Breast epithelium (tissue), 4 donors: ENCODE data around the gene ELK4. TPM values are rescaled to one million over a fixed set of nuclear protein-coding genes. Genes with fewer than 3 reads are reported as not detected.
A peak's percentile ranks its signal among the peaks of the same experiment; 100 is the strongest.

Experiments
- DNase-seq, 2 donors: peaks; one replicate each; pipeline ENCODE4 v3.0.0-alpha.2; 2019; ENCODE audit warnings: low spot score in 2 of 2
- H3K27ac ChIP-seq, 2 donors: fragments of 200-600 bp; sonication (generic) in 1 of 2; one replicate each; pipeline ENCODE4 v1.5.1; 2016 to 2019; ENCODE audit warnings: mild to moderate bottlenecking in 1 of 2
- H3K27me3 ChIP-seq, 2 donors: fragments of 200-600 bp; sonication (generic) in 1 of 2; one replicate each; pipeline versions ENCODE4 v1.5.1 to v1.6.0; 2017 to 2019; ENCODE audit warnings: control low read depth in 1 of 2, mild to moderate bottlenecking in 1 of 2
- H3K36me3 ChIP-seq: fragments of 200-600 bp; one replicate; pipeline ENCODE4 v1.5.1; 2019
- H3K4me1 ChIP-seq, 2 donors: fragments of 200-600 bp; sonication (generic); one replicate each; pipeline ENCODE4 v1.5.1; 2016 to 2019; ENCODE audit warnings: control low read depth in 1 of 2
- H3K4me3 ChIP-seq, 3 donors: fragments of 200-600 bp; sonication (generic); 1 replicate in 2 of 3; 2 replicates in 1 of 3; pipeline ENCODE4 v1.5.1; 2016 to 2019; ENCODE audit warnings: mild to moderate bottlenecking in 3 of 3, moderate library complexity in 2 of 3
- H3K9me3 ChIP-seq, 2 donors: fragments of 200-600 bp; sonication (generic) in 1 of 2; one replicate each; pipeline ENCODE4 v1.5.1; 2016 to 2019; ENCODE audit warnings: control low read depth in 1 of 2
- POLR2A ChIP-seq: fragments of 450-650 bp; IDR thresholded peaks from one replicate; pipeline ENCODE4 v1.6.1; 2016; ENCODE audit warnings: antibody characterized with exemption, mild to moderate bottlenecking, moderate library complexity
- POLR2AphosphoS5 ChIP-seq, 3 donors: sonication (generic); formaldehyde crosslinking; IDR thresholded peaks; one replicate each; pipeline ENCODE4 v1.6.1; 2017; ENCODE audit warnings: antibody characterized with exemption in 3 of 3
- intact Hi-C: fragments of 100-400 bp; cut with DNase I; formaldehyde crosslinking; loops from one replicate; pipeline ENCODE4 v1.15.1; 2023; ENCODE audit warnings: low total_unique reads
- total RNA-seq, 3 donors: library from RNA; depleted of rRNA; stranded (reverse); fragments of >200 nt; gene quantifications; one replicate each; pipeline ENCODE4 v1.1.0, GENCODE V29; 2016
- TF ChIP-seq, protein P1 (sequence below), 3 donors: fragments of 450-650 bp; IDR thresholded peaks; one replicate each; pipeline ENCODE4 v1.5.1; 2016 to 2017; ENCODE audit warnings: antibody characterized with exemption in 3 of 3, mild to moderate bottlenecking in 3 of 3, moderate library complexity in 3 of 3

Gene ELK4
- total RNA-seq, 3 donors from 2014 or later: 22.6 to 32.5 (median 26.5) TPM

GRCh38 chr1:205592443-205593003 is 39.3 kb downstream of the ELK4 start:
- no peaks in the 10 kb centered on the region for H3K27me3 ChIP-seq
- no peaks in the 10 kb centered on the region for H3K36me3 ChIP-seq
- H3K9me3 ChIP-seq: no peaks in the 10 kb centered on the region
- DNase-seq: no peak
- TF ChIP-seq POLR2AphosphoS5 (IDR thresholded peaks at IDR 0.05): no peak
- TF ChIP-seq, protein P1, sequence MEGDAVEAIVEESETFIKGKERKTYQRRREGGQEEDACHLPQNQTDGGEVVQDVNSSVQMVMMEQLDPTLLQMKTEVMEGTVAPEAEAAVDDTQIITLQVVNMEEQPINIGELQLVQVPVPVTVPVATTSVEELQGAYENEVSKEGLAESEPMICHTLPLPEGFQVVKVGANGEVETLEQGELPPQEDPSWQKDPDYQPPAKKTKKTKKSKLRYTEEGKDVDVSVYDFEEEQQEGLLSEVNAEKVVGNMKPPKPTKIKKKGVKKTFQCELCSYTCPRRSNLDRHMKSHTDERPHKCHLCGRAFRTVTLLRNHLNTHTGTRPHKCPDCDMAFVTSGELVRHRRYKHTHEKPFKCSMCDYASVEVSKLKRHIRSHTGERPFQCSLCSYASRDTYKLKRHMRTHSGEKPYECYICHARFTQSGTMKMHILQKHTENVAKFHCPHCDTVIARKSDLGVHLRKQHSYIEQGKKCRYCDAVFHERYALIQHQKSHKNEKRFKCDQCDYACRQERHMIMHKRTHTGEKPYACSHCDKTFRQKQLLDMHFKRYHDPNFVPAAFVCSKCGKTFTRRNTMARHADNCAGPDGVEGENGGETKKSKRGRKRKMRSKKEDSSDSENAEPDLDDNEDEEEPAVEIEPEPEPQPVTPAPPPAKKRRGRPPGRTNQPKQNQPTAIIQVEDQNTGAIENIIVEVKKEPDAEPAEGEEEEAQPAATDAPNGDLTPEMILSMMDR (IDR thresholded peaks at IDR 0.05): no peak
- peaks cover 0 to 6% of the 10 kb centered on the region in 2 donors for H3K4me1 ChIP-seq
- H3K27ac ChIP-seq: peak overlapping the region; percentile 71 to 79
- intact Hi-C loops: loop anchor here (10.0 kb wide), 1 partner anchor 52 kb away; no protein-coding TSS in a partner anchor
- peak overlapping the region in 2 of 3 donors; percentile 39 to 57 for H3K4me3 ChIP-seq

GRCh38 chr1:205591522-205592351 is 40.1 kb downstream of the ELK4 start:
- TF ChIP-seq, protein P1 (IDR thresholded peaks at IDR 0.05): peak; percentile 99 to 100 (median 99)
- TF ChIP-seq POLR2A: no peak
- TF ChIP-seq POLR2AphosphoS5 (IDR thresholded peaks at IDR 0.05): peak; percentile 60 to 82 (median 67)
- H3K27me3 ChIP-seq: no peaks in the 10 kb centered on the region
- H3K9me3 ChIP-seq: no peaks in the 10 kb centered on the region
- peak overlapping the region; percentile 20 to 57 (median 39) for H3K4me3 ChIP-seq
- intact Hi-C loops: loop anchor here (10.0 kb wide), 1 partner anchor 53 kb away; no protein-coding TSS in a partner anchor
- no peaks in the 10 kb centered on the region for H3K36me3 ChIP-seq
- H3K4me1 ChIP-seq: peaks cover 0 to 6% of the 10 kb centered on the region in 2 donors
- peak; percentile 89 to 94 for DNase-seq
- peak overlapping the region; percentile 64 to 71 for H3K27ac ChIP-seq

DNA sequence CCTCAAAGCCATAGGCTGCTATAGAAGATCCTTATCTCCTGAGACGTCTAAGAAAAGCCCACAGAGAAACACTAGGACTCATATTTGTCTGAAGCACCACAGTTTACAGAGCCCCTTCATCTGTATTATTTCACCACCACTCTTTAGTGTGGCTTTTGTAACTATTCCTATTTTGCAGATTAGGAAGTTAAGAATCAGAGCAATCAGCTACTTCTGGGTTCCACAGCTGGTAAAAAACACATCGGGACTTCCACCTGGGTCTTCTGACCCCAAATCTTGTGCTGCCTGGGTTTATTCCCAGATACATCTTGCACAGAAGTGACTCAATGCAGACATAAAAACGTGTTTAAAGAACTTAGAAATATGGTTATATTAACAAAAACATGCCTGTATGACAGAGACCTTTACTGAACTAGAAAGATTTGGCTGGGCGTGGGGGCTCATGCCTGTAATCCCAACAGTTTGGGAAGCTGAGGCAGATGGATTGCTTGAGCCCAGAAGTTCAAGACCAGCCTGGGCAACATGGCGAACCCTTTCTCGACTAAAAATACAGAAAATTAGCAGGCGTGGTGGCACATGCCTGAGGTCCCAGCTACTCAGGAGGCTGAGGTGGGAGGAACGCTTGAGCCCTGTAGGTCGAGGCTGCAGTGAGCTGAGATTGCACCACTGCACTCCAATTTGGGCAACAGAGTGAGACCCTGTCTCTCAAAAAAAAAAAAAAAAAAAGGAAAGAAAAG is 40.9 kb downstream of the ELK4 start:
- Histone ChIP-seq H3K4me3 (no peak overlapping the region), H3K4me1 (peaks cover 0 to 6% of the 10 kb centered on the region in 2 donors), H3K27ac (peak overlapping the region in 1 of 2 donors; percentile 71), H3K9me3 (no peaks in the 10 kb centered on the region), H3K36me3 (no peaks in the 10 kb centered on the region), H3K27me3 (no peaks in the 10 kb centered on the region)
- intact Hi-C loops: loop anchor here (10.0 kb wide), 1 partner anchor 54 kb away; no protein-coding TSS in a partner anchor
- no peak for DNase-seq
- no peak for TF ChIP-seq POLR2AphosphoS5 (IDR thresholded peaks at IDR 0.05)
- TF ChIP-seq, protein P1 (IDR thresholded peaks at IDR 0.05): no peak
- TF ChIP-seq POLR2A: no peak

- no peaks in the 10 kb centered on the region for H3K27me3 ChIP-seq
- no peak overlapping the region for H3K4me3 ChIP-seq
- no peak for TF ChIP-seq POLR2A
- TF ChIP-seq POLR2AphosphoS5 (IDR thresholded peaks at IDR 0.05): no peak
- TF ChIP-seq, protein P1 (IDR thresholded peaks at IDR 0.05): no peak
- intact Hi-C loops: loop anchor here (10.0 kb wide), 1 partner anchor 54 kb away; no protein-coding TSS in a partner anchor
- DNase-seq: no peak
- H3K27ac ChIP-seq: peak overlapping the region in 1 of 2 donors; percentile 57
- H3K36me3 ChIP-seq: no peaks in the 10 kb centered on the region
- no peaks in the 10 kb centered on the region for H3K9me3 ChIP-seq
- peaks cover 0 to 6% of the 10 kb centered on the region in 2 donors for H3K4me1 ChIP-seq
These were observed 41.4 kb downstream of the ELK4 start for GRCh38 chr1:205590457-205590768.
